CD4-positive, CD25-positive, alpha-beta regulatory T cell (primary cell): ENCODE measurements around the gene FRY. TPM values are rescaled to one million over a fixed set of nuclear protein-coding genes. Genes with fewer than 3 reads are reported as not detected.

Experiments
- ATAC-seq, 2 donors: fragments of 150-1000 bp; cut with Tn5 transposase; one replicate each; pipeline ENCODE4 v1.10.0; 2021; ENCODE audit warnings: low read depth in 2 of 2, moderate number of reproducible peaks in 2 of 2, moderate library complexity in 1 of 2
- DNase-seq, 3 donors: peaks; one replicate each; pipeline versions ENCODE4 v3.0.0 to v3.0.0-alpha.2; 2012 to 2022; ENCODE audit warnings: mixed read lengths in 1 of 3
- H3K27ac ChIP-seq: one replicate; pipeline ENCODE4 v1.7.0; 2013; ENCODE audit warnings: mild to moderate bottlenecking, low read length; ENCODE audit not compliant: insufficient read depth, poor library complexity, severe bottlenecking
- H3K27me3 ChIP-seq: one replicate; pipeline ENCODE4 v1.7.0; 2013; ENCODE audit warnings: low read length; ENCODE audit not compliant: control insufficient read depth, insufficient read depth
- H3K36me3 ChIP-seq: one replicate; pipeline ENCODE4 v1.7.0; 2013; ENCODE audit warnings: mild to moderate bottlenecking, low read length, moderate library complexity; ENCODE audit not compliant: control insufficient read depth, insufficient read depth
- H3K4me1 ChIP-seq: 2 replicates; pipeline ENCODE4 v1.7.0; 2013; ENCODE audit warnings: mild to moderate bottlenecking, low read length; ENCODE audit not compliant: insufficient read depth, control insufficient read depth, poor library complexity, severe bottlenecking
- H3K4me3 ChIP-seq: one replicate; pipeline ENCODE4 v1.7.0; 2013; ENCODE audit warnings: low read depth, mild to moderate bottlenecking, low read length, moderate library complexity
- H3K9me3 ChIP-seq, 2 experiments: 1 replicate in 1 of 2; 2 replicates in 1 of 2; pipeline ENCODE4 v1.7.0; 2013; ENCODE audit warnings: low read length in 2 of 2, mild to moderate bottlenecking in 1 of 2, moderate library complexity in 1 of 2; ENCODE audit not compliant: control insufficient read depth in 2 of 2
- H3K27ac Mint-ChIP-seq, 3 donors: one replicate each; pipeline ENCODE4 v1.8.0; 2020 to 2022; ENCODE audit warnings: mild to moderate bottlenecking in 3 of 3, mixed read lengths in 3 of 3, moderate library complexity in 2 of 3
- H3K27me3 Mint-ChIP-seq: one replicate; pipeline ENCODE4 v1.8.0; 2022; ENCODE audit warnings: mild to moderate bottlenecking, mixed read lengths
- H3K36me3 Mint-ChIP-seq: one replicate; pipeline ENCODE4 v1.8.0; 2020; ENCODE audit warnings: mixed read lengths
- H3K4me1 Mint-ChIP-seq, 4 donors: one replicate each; pipeline ENCODE4 v1.8.0; 2020 to 2022; ENCODE audit warnings: mixed read lengths in 4 of 4, mild to moderate bottlenecking in 1 of 4
- H3K4me3 Mint-ChIP-seq, 4 donors: one replicate each; pipeline ENCODE4 v1.8.0; 2020 to 2022; ENCODE audit warnings: mild to moderate bottlenecking in 4 of 4, mixed read lengths in 4 of 4, moderate library complexity in 3 of 4
- H3K9me3 Mint-ChIP-seq, 7 donors: one replicate each; pipeline ENCODE4 v1.8.0; 2020 to 2022; ENCODE audit warnings: mixed read lengths in 7 of 7, mild to moderate bottlenecking in 3 of 7, moderate library complexity in 2 of 7
- polyA plus RNA-seq, 4 donors: library from polyadenylated mRNA; unstranded; fragments of 300-500 nt; fragmentation: Illumina TruSeq; gene quantifications; one replicate each; pipeline ENCODE4 v1.2.3, GENCODE V29; 2021
- total RNA-seq: library from RNA; stranded (reverse); gene quantifications from one replicate; pipeline ENCODE4 v1.2.3, GENCODE V29; 2022

The FRY gene
- total and polyA plus RNA-seq, 5 donors from 2014 or later: 0.96 to 12.8 (median 1.0) TPM

DNA sequence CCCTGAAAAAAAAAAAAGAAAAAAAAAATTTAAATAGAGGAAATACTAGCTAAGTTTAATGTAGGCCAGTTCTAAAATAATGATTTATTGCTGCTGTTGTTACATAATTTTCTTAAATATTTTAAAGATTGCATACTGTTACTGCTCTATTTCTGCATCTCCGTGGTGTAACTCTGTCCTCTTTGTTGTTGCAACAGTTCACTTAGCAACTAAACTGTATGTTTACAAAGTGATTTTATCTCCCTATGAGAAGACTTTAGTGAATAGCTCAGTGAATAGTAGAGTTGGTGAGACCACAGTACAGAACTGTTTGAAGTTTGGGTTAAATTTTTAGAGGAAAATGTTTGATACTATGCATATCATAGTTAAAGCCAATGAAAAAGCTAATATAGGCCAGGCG is 303.1 kb downstream of the FRY start:
- Histone ChIP-seq H3K36me3 (peaks cover 3% of the 10 kb centered on the region), H3K27ac (no peak overlapping the region), H3K9me3 (no peaks in the 10 kb centered on the region), H3K27me3 (no peaks in the 10 kb centered on the region), H3K4me1 (no peaks in the 10 kb centered on the region), H3K4me3 (no peak overlapping the region)
- Mint-ChIP-seq H3K27ac (no peak overlapping the region), H3K4me3 (no peak overlapping the region), H3K27me3 (no peaks in the 10 kb centered on the region), H3K4me1 (no peaks in the 10 kb centered on the region), H3K36me3 (peaks cover 29% of the 10 kb centered on the region), H3K9me3 (peaks cover 0 to 12% (median 1%) of the 10 kb centered on the region in 7 donors)
- ATAC-seq (no peak), DNase-seq (no peak)

DNA sequence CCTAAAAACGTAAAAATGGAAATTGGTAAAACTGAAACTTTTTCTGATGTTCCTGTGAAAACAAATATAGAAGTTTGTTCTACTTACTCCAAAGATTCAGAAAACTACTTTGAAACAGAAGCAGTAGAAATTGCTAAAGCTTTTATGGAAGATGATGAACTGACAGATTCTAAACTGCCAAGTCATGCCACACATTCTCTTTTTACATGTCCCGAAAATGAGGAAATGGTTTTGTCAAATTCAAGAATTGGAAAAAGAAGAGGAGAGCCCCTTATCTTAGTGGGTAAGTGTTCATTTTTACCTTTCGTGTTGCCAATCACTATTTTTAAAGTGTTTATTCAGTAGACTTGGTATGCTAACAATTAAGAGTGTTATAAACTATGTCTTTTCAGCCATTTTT is 309.3 kb downstream of the FRY start:
- Mint-ChIP-seq H3K27ac (no peak overlapping the region), H3K36me3 (peaks cover 9% of the 10 kb centered on the region), H3K9me3 (peaks cover 0 to 5% (median 2%) of the 10 kb centered on the region in 7 donors), H3K27me3 (no peaks in the 10 kb centered on the region), H3K4me3 (no peak overlapping the region), H3K4me1 (peaks cover 0 to 5% (median 0%) of the 10 kb centered on the region in 4 donors)
- DNase-seq: no peak
- H3K27ac ChIP-seq: no peak overlapping the region
- no peaks in the 10 kb centered on the region for H3K9me3 ChIP-seq
- peaks cover 3% of the 10 kb centered on the region for H3K36me3 ChIP-seq
- H3K4me1 ChIP-seq: no peaks in the 10 kb centered on the region
- no peaks in the 10 kb centered on the region for H3K27me3 ChIP-seq
- ATAC-seq: no peak
- no peak overlapping the region for H3K4me3 ChIP-seq

- H3K4me3 ChIP-seq: peak overlapping the region; percentile 23
- Mint-ChIP-seq H3K4me1 (peaks cover 5 to 25% (median 10%) of the 10 kb centered on the region in 4 donors), H3K36me3 (peaks cover 10% of the 10 kb centered on the region), H3K9me3 (no peaks in the 10 kb centered on the region), H3K27me3 (no peaks in the 10 kb centered on the region), H3K27ac (peak overlapping the region; percentile 52 to 86 (median 85)), H3K4me3 (no peak overlapping the region)
- no peaks in the 10 kb centered on the region for H3K27me3 ChIP-seq
- H3K4me1 ChIP-seq: peaks cover 4% of the 10 kb centered on the region
- peak; percentile 57 to 59 for ATAC-seq
- DNase-seq: peak in 1 of 3 donors; percentile 56
- H3K36me3 ChIP-seq: no peaks in the 10 kb centered on the region
- peak overlapping the region; percentile 39 for H3K27ac ChIP-seq
- H3K9me3 ChIP-seq: no peaks in the 10 kb centered on the region
These were observed 316.1 kb downstream of the FRY start for GRCh38 chr13:32347651-32348050.
